A549 treated with AZD9567 at 1 μM for 4 hours (cell line): Measurements from ENCODE around the gene FHOD1. TPM values are rescaled to one million over a fixed set of nuclear protein-coding genes. Genes with fewer than 3 reads are reported as not detected.

Experiments
- total RNA-seq: library from RNA; stranded (reverse); fragments of 200-300 nt; extraction: Qiagen RNA extraction; gene quantifications from 5 replicates; pipeline ENCODE4 v1.2.3, GENCODE V29; 2022; ENCODE audit not compliant: insufficient read depth

Gene FHOD1
- total RNA-seq, result 31.6 to 55.6 TPM (median 50.4 TPM) in 5 replicates

GRCh38 chr16:67247192-67248072, at the start of gene FHOD1:
Gene FHOD1, minus strand, starts transcription at chr16:67247481. Its CDS starts 71 bp downstream, at chr16:67247410.

DNA sequence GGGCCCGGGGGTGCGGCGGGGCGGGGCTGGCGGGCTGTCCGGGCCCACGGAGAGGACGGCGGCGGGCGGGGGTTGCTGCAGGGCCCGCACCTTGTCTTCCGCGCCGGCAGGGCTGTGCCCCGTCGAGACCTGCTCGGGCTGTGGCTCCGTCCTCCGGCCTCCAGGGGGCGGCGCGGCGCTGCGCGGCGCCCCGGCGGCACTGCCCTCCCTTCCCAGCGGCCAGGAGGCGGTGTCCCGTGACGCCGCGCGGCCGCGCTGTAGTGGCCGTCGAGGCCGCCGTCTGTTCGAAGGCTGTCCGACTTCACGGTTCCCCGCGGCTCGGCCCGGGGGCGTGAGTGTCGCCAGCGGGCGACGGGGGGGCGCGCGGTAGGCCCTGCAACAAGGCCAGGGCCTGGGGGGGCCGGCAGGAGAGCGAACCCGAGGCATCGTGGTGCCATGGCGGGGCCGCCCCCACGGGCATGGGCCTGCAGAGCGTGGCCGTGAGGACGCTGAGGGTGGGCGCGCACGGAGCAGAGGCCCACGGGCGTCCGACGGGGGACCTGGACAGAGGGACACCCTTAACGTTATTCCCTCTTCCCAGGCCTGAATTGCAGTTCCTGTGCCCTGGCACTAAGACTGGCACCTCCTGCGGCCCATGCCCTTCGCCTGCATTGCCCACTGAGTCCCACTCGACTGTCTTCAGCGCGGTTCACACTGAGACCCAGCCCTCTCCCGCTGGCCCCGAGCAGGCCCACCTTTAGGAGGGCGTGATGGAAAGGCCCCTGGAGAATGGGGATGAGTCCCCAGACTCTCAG, 32.2 kb upstream of the FHOD1 start, which contains the start of gene PLEKHG4:
PLEKHG4 (plus strand) TSS at position 237 of the 794 bp plus-strand sequence; CDS start at position 750, 513 bp downstream.

GRCh38 chr16:67248401-67249177, 1.3 kb upstream of the FHOD1 start, which contains the start of gene SLC9A5:
Gene SLC9A5, plus strand, starts transcription at chr16:67248979. Its CDS starts 36 bp downstream, at chr16:67249015.

GRCh38 chr16:67226804-67227566, 20.3 kb downstream of the FHOD1 start, which contains the start of gene TMEM208:
Gene TMEM208, plus strand, starts transcription at chr16:67227130. Its CDS starts 89 bp downstream, at chr16:67227219.

GRCh38 chr16:67199011-67199807, 48.1 kb downstream of the FHOD1 start, which contains the start of gene ELMO3:
Gene ELMO3, plus strand, starts transcription at chr16:67199131. Its CDS starts 196 bp downstream, at chr16:67199327.

GRCh38 chr16:67191995-67192681, 55.1 kb downstream of the FHOD1 start, which contains the start of gene E2F4:
Gene E2F4, plus strand, starts transcription at chr16:67192155. Its CDS starts 73 bp downstream, at chr16:67192228.

DNA sequence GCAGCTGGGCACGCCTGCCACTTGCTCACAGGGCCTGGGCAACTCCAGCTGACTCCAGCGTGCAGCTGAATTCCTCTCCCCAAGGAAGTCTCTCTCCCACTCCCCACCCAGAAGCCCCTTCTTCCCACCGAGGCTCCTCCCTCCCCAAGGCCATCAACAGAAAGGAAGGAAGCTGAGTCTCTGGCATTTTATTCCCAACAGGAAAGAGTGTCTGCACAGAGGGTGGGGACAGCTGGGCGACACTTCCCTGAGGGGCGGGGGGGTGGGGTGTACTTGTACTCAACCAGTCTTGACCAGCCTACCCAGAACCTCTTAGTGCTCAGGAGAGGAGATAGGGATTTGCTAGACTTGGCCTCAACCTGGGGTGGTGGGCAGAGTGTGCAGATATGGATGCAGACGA, 57.2 kb downstream of the FHOD1 start, which contains the start of gene EXOC3L1:
EXOC3L1 (minus strand) TSS at position 96 of the 400 bp plus-strand sequence. CDS start 460 bp downstream, outside the sequence.

DNA sequence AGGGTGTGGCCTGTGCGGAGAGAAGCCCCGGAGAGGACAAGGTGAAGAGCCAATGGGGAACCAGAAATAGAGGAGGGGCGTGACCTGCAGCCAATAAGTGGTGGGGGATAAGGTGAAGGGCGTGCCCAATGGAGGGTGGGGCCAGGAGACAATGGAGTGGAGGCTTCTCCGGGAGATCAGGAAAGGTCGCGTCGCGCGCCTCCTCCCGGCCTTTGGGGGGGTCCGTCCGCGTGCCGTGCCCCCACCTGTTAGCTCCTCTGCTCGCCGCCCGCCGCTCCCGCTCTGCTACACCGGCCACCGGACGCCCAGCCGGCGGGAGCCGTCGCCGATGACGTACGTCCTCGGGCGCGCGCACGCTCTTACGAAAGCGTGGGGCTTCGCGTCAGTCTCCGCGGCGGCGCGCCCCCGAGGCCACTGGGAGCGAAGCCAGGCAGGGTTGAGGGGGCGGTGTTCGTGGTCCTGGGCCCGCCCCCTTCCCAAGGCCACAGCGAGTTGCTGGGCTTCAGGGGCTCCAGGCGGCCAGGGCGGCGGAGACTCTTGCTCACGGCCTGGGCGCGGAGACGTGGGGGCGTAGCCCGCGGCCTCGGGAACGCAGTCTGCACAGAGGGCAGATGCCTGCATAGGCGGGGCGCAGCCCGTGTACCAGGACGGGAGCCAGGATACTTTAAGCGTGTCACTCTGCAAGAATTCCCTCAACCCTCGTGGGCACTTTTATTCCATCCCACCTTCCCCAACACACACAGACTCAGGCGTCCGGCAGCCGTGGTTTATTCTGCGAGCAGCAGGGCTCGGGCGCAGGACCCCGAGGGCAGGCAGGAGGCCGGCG, 63.4 kb downstream of the FHOD1 start, which contains the start of gene MATCAP1:
MATCAP1 (minus strand) TSS at position 337 of the 826 bp plus-strand sequence. CDS start 3,353 bp downstream, outside the sequence.

Other genes starting within 250 kb of the FHOD1 start
- 48.0 to 74.9 TPM (median 52.6 TPM) in 5 replicates for gene CBFB, start 218.3 kb downstream of the FHOD1 start, total RNA-seq
- 25.7 to 34.0 TPM (median 26.3 TPM) in 5 replicates for gene PHAF1, start 137.5 kb downstream of the FHOD1 start, total RNA-seq
- 7.3 to 8.6 TPM (median 8.4 TPM) in 5 replicates for gene B3GNT9, start 96.5 kb downstream of the FHOD1 start, total RNA-seq
- gene TRADD, start 87.6 kb downstream of the FHOD1 start, total RNA-seq, result 12.6 to 23.6 TPM (median 22.4 TPM) in 5 replicates
- 4.9 to 12.1 TPM (median 8.9 TPM) in 5 replicates for gene FBXL8, start 87.5 kb downstream of the FHOD1 start, total RNA-seq
- gene HSF4, start 82.7 kb downstream of the FHOD1 start, total RNA-seq, result 5.9 to 18.4 TPM (median 16.4 TPM) in 5 replicates
- gene NOL3, start 76.9 kb downstream of the FHOD1 start, total RNA-seq, result 43.9 to 83.6 TPM (median 80.7 TPM) in 5 replicates
- gene MATCAP1, start 63.5 kb downstream of the FHOD1 start, total RNA-seq, result 5.3 to 8.6 TPM (median 6.8 TPM) in 5 replicates
- gene EXOC3L1, start 57.3 kb downstream of the FHOD1 start, total RNA-seq, result 0.07 to 0.15 TPM (median 0.12 TPM) in 4 of 5 replicates, not detected in the other
- 102 to 121 TPM (median 104 TPM) in 5 replicates for gene E2F4, start 55.3 kb downstream of the FHOD1 start, total RNA-seq
- 1.6 to 1.7 TPM (median 1.7 TPM) in 4 of 5 replicates, not detected in the other for gene ELMO3, start 48.4 kb downstream of the FHOD1 start, total RNA-seq
- gene TMEM208, start 20.4 kb downstream of the FHOD1 start, total RNA-seq, result 87.8 to 101 TPM (median 94.4 TPM) in 5 replicates
- gene SLC9A5, start 1.5 kb upstream of the FHOD1 start, total RNA-seq, result 0.41 to 2.0 TPM (median 1.5 TPM) in 5 replicates
- 10.3 to 13.6 TPM (median 13.0 TPM) in 5 replicates for gene PLEKHG4, start 32.1 kb upstream of the FHOD1 start, total RNA-seq
- gene KCTD19, start 79.3 kb upstream of the FHOD1 start, total RNA-seq, result 0.11 to 0.85 TPM (median 0.27 TPM) in 4 of 5 replicates, not detected in the other
- gene LRRC36, start 79.3 kb upstream of the FHOD1 start, total RNA-seq, result 0.13 to 0.29 TPM (median 0.15 TPM) in 3 of 5 replicates, not detected in the others
- gene TPPP3, start 146.0 kb upstream of the FHOD1 start, total RNA-seq, result 2.1 to 13.9 TPM (median 13.1 TPM) in 5 replicates
- gene ZDHHC1, start 169.0 kb upstream of the FHOD1 start, total RNA-seq, result 3.8 to 7.5 TPM (median 7.0 TPM) in 5 replicates
- 1.6 to 2.2 TPM (median 1.8 TPM) in 5 replicates for gene HSD11B2, start 183.6 kb upstream of the FHOD1 start, total RNA-seq
- 94.7 to 122 TPM (median 111 TPM) in 5 replicates for gene ATP6V0D1, start 233.7 kb upstream of the FHOD1 start, total RNA-seq
- gene AGRP, start 236.1 kb upstream of the FHOD1 start, total RNA-seq, result not detected in 5 replicates